ENCODE data around the gene GNB4.

- no peak for TF ChIP-seq CTCF (conservative IDR thresholded peaks at IDR 0.05)
- TF ChIP-seq EZH2 (IDR thresholded peaks at IDR 0.05; ENCODE audit: low read depth): no peak
These were observed 81.6 kb downstream of the GNB4 start for GRCh38 chr3:179369621-179370020.
